ENCODE measurements around the gene KRI1.
"Not testable (repeated sequence)": the region's sequence is repeated elsewhere in the genome, so short reads cannot be mapped to it uniquely, and the experiment has no call there.

Gene KRI1

DNA sequence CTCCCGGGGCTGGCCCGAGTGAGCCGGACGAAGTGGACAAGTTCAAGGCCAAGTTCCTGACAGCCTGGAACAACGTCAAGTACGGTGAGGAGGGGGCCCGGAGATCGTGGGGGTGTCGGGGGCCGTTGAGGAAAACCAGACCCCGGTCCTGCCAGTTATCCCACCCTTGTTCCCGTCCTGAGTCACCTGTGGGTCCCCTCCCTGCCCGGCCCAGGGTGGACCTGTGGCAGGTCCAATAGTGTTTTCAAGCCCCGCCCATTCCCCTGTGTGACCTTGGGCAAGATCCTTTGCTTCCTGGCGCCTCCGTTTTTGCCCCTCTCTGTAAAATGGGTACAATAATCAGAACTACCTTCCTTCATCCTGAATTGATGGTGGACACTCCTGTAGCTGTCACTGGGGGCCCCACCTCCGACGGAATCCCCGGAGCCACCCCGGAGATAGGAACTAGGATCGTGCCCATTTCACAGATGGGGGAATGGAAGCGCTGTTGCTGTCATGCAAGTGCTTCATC, 21.5 kb downstream of the KRI1 start:
- TF ChIP-seq, protein P1, sequence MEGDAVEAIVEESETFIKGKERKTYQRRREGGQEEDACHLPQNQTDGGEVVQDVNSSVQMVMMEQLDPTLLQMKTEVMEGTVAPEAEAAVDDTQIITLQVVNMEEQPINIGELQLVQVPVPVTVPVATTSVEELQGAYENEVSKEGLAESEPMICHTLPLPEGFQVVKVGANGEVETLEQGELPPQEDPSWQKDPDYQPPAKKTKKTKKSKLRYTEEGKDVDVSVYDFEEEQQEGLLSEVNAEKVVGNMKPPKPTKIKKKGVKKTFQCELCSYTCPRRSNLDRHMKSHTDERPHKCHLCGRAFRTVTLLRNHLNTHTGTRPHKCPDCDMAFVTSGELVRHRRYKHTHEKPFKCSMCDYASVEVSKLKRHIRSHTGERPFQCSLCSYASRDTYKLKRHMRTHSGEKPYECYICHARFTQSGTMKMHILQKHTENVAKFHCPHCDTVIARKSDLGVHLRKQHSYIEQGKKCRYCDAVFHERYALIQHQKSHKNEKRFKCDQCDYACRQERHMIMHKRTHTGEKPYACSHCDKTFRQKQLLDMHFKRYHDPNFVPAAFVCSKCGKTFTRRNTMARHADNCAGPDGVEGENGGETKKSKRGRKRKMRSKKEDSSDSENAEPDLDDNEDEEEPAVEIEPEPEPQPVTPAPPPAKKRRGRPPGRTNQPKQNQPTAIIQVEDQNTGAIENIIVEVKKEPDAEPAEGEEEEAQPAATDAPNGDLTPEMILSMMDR (IDR thresholded peaks at IDR 0.05) = no peak
- Histone ChIP-seq H3K27ac (peak overlapping the region; percentile 89 to 90), H3K9me3 (no peaks in the 10 kb centered on the region), H3K36me3 (peaks cover 7 to 36% (median 15%) of the 10 kb centered on the region in 3 donors), H3K27me3 (no peaks in the 10 kb centered on the region), H3K4me1 (peaks cover 0 to 25% (median 18%) of the 10 kb centered on the region in 4 donors), H3K4me3 (peak overlapping the region; percentile 85 to 92)
- no peak for DNase-seq
- intact Hi-C loops (cut with DNase I; ENCODE audit: low total_unique reads) = no loop called here

DNA sequence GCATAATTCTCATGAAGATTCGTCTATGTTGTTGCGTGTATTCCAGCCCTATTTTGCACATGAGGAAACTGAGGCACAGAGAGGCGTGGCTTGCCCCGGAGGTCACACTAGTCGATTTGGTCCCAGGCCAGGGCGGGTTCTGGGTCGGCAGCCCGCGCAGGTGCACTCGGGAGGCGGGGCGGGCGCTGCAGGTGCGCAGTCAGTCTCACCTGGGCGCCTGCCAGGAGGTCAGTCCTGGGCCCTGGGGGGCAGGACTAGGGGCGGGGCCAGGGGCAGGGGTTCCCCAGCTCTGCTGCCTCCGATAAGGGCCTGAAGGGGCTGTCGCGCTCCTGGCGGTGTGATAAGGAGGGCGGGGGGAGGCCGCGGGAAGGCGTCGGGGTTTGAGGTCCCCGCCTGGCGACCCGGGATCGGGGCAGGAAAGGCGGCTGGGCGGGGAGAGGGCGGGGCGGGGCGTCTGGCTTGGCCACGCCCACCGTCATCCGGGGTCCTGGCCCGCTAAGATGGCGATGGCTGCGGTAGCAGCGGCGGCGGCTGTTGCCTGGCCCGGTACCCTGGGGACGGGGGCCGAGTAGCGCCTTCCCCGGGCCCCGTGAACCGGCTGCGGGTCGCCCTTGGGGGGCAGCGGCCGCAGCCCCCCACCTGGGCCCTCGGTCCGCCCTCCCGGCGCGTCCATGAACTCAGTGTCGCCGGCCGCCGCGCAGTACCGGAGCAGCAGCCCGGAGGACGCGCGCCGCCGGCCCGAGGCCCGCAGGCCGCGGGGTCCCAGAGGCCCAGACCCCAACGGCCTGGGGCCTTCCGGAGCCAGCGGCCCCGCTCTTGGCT, 22.2 kb downstream of the KRI1 start, which contains the start of gene ATG4D:
TSS of gene ATG4D (plus strand) at position 485 of the 822 bp plus-strand sequence. CDS start at position 672, 187 bp downstream.
- intact Hi-C loops (cut with DNase I; ENCODE audit: low total_unique reads) = no loop called here
- peak; percentile 57 to 85 for DNase-seq
- TF ChIP-seq, protein P1 (IDR thresholded peaks at IDR 0.05) = no peak
- Histone ChIP-seq H3K27ac (peak within 1 kb of the TSS; percentile 89 to 90), H3K9me3 (no peaks in the 10 kb centered on the region), H3K4me1 (peaks cover 0 to 25% (median 18%) of the 10 kb centered on the region in 4 donors), H3K4me3 (peak within 1 kb of the TSS; percentile 85 to 92), H3K27me3 (no peaks in the 10 kb centered on the region), H3K36me3 (peaks cover under 1 to 29% (median 8%) of the 10 kb centered on the region in 3 donors)

DNA sequence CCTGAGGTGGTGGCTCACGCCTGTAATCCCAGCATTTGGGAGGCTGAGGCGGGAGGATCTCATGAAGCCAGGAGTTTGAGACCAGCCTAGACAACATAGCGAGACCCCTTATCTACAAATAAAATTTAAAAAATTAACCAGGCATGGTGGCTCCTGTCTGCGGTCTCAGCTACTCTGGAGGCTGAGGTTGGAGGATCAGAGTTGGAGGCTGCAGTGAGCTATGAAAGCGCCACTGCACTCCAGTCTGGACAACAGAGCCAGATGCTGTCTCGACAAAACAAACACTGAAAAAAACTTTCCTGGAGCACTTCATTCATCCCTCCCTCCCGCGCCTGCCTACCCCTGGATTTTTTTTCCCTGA, 22.8 kb downstream of the KRI1 start:
- Histone ChIP-seq H3K9me3 (no peaks in the 10 kb centered on the region), H3K27ac (peak overlapping the region; percentile 89 to 90), H3K4me1 (peaks cover 0 to 25% (median 18%) of the 10 kb centered on the region in 4 donors), H3K36me3 (peaks cover 0 to 23% (median 6%) of the 10 kb centered on the region in 3 donors), H3K4me3 (peak overlapping the region; percentile 85 to 92), H3K27me3 (no peaks in the 10 kb centered on the region)
- TF ChIP-seq, protein P1 (IDR thresholded peaks at IDR 0.05) = no peak
- intact Hi-C loops (cut with DNase I; ENCODE audit: low total_unique reads) = no loop called here
- no peak for DNase-seq

DNA sequence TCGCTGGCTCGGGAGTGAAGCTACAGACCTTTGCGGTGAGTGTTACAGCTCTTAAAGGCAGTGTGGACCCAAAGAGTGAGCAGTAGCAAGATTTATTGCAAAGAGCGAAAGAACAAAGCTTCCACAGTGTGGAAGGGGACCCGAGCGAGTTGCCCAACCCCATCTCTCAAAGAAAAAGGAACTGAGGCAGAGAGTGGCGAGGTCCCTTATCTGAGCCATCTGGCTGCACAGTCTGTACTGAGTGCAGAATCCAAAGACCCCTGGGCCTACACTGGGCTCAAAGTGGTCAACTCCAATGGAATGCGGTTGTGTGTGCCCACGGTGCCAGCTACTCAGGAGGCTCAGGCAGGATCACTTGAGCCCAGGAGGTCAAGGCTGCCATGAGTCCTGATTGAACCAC, 26.8 kb downstream of the KRI1 start:
- H3K9me3 ChIP-seq; H3K27ac ChIP-seq; H3K4me3 ChIP-seq; H3K36me3 ChIP-seq; H3K27me3 ChIP-seq; intact Hi-C loops (cut with DNase I; ENCODE audit: low total_unique reads); DNase-seq; H3K4me1 ChIP-seq: not testable (repeated sequence)

DNA sequence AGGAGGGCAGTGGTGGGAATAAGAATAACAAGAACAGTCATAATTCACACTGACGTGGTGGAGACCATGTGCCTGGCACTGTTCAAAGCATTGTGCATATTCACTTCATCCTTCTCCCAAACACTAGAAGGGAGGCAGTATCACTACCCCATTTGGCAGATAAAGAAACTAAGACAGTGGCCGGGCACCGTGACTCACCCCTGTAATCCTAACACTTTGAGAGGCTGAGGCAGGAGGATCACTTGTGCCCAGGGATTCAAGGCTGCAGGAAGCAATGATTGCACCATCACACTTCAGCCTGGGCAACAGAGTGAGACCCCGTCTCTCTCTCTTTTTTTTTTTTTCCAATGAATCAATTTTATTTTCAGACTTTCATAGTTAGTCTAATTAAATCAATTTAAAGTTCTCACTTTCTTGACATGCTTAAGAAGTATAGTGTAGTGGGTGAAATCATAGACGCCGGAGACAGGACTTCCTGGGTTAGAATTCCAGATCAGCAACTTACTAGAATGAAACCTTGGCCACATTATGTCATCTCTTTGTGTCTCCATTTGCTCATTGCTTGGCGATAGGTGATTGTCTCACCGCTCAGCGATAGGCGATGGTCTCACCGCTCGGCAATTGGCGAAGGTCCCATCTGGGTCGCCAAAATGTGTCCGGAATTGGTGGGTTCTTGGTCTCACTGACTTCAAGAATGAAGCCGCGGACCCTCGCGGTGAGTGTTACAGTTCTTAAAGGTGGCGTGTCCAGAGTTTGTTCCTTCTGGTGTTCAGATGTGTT, 27.4 kb downstream of the KRI1 start:
- Histone ChIP-seq H3K27me3 (no peaks in the 10 kb centered on the region), H3K36me3 (no peaks in the 10 kb centered on the region), H3K9me3 (no peaks in the 10 kb centered on the region), H3K27ac (no peak overlapping the region), H3K4me3 (no peak overlapping the region), H3K4me1 (peaks cover 0 to 12% (median 7%) of the 10 kb centered on the region in 4 donors)
- no peak for DNase-seq
- intact Hi-C loops (cut with DNase I; ENCODE audit: low total_unique reads) = no loop called here
- TF ChIP-seq, protein P1 (IDR thresholded peaks at IDR 0.05) = no peak

All from tibial artery (tissue), 4 donors.